Muscle layer of colon (tissue), 2 donors: ENCODE data around the gene CROCC2.

Experiments
- H3K27ac ChIP-seq: one replicate; pipeline ENCODE4 v1.7.0; 2013; ENCODE audit warnings: low read depth, mild to moderate bottlenecking, low read length, moderate library complexity
- H3K27me3 ChIP-seq, 2 donors: one replicate each; pipeline ENCODE4 v1.7.0; 2013; ENCODE audit warnings: low read length in 2 of 2, mild to moderate bottlenecking in 2 of 2; ENCODE audit not compliant: insufficient read depth in 2 of 2, control insufficient read depth in 1 of 2
- H3K36me3 ChIP-seq: one replicate; pipeline ENCODE4 v1.7.0; 2013; ENCODE audit warnings: mild to moderate bottlenecking, low read length; ENCODE audit not compliant: insufficient read depth
- H3K4me1 ChIP-seq: one replicate; pipeline ENCODE4 v1.7.0; 2013; ENCODE audit warnings: mild to moderate bottlenecking, low read length; ENCODE audit not compliant: insufficient read depth
- H3K4me3 ChIP-seq, 2 donors: one replicate each; pipeline ENCODE4 v1.7.0; 2013; ENCODE audit warnings: low read length in 2 of 2, low read depth in 1 of 2, mild to moderate bottlenecking in 1 of 2, moderate library complexity in 1 of 2
- H3K9ac ChIP-seq: one replicate; pipeline ENCODE4 v1.7.0; 2013; ENCODE audit warnings: low read length
- H3K9me3 ChIP-seq: one replicate; pipeline ENCODE4 v1.7.0; 2013; ENCODE audit warnings: mild to moderate bottlenecking, low read length
- donor health status: abdominal sarcoma.
- donor health status: Adenocarcinoma of cecum.

The CROCC2 gene

GRCh38 chr2:240996834-240997140 is 90.7 kb downstream of the CROCC2 start:
- H3K9me3 ChIP-seq = no peaks in the 10 kb centered on the region
- H3K36me3 ChIP-seq = no peaks in the 10 kb centered on the region
- H3K4me3 ChIP-seq = no peak overlapping the region
- no peak overlapping the region for H3K27ac ChIP-seq
- H3K9ac ChIP-seq = no peak overlapping the region
- H3K27me3 ChIP-seq = no peaks in the 10 kb centered on the region
- peaks cover 24% of the 10 kb centered on the region for H3K4me1 ChIP-seq

- no peak overlapping the region for H3K9ac ChIP-seq
- H3K4me3 ChIP-seq = peak overlapping the region in 1 of 2 donors; percentile 35
- H3K27me3 ChIP-seq = no peaks in the 10 kb centered on the region
- H3K36me3 ChIP-seq = no peaks in the 10 kb centered on the region
- H3K9me3 ChIP-seq = no peaks in the 10 kb centered on the region
- H3K27ac ChIP-seq = no peak overlapping the region
- H3K4me1 ChIP-seq = peaks cover 20% of the 10 kb centered on the region
These were observed 91.2 kb downstream of the CROCC2 start for GRCh38 chr2:240997141-240997855.

- no peak within 1 kb of the TSS for H3K27ac ChIP-seq
- H3K27me3 ChIP-seq = no peaks in the 10 kb centered on the region
- no peaks in the 10 kb centered on the region for H3K9me3 ChIP-seq
- no peak within 1 kb of the TSS for H3K9ac ChIP-seq
- H3K4me3 ChIP-seq = peak within 1 kb of the TSS; percentile 22 to 35
- H3K4me1 ChIP-seq = peaks cover 18% of the 10 kb centered on the region
- no peaks in the 10 kb centered on the region for H3K36me3 ChIP-seq
These were observed 91.9 kb downstream of the CROCC2 start, which contains the start of gene SNED1 for GRCh38 chr2:240997856-240998705. Gene SNED1 (plus strand): TSS chr2:240998618. CDS start chr2:240998838, 220 bp downstream.

- no peaks in the 10 kb centered on the region for H3K27me3 ChIP-seq
- H3K36me3 ChIP-seq = no peaks in the 10 kb centered on the region
- peaks cover 18% of the 10 kb centered on the region for H3K4me1 ChIP-seq
- H3K27ac ChIP-seq = no peak overlapping the region
- H3K4me3 ChIP-seq = peak overlapping the region in 1 of 2 donors; percentile 22
- peaks cover 5% of the 10 kb centered on the region for H3K9me3 ChIP-seq
- H3K9ac ChIP-seq = no peak overlapping the region
These were observed 92.5 kb downstream of the CROCC2 start for GRCh38 chr2:240998706-240998994.

GRCh38 chr2:240998995-240999791 is 93.1 kb downstream of the CROCC2 start:
- no peaks in the 10 kb centered on the region for H3K27me3 ChIP-seq
- peaks cover 10% of the 10 kb centered on the region for H3K9me3 ChIP-seq
- no peaks in the 10 kb centered on the region for H3K36me3 ChIP-seq
- no peak overlapping the region for H3K27ac ChIP-seq
- H3K9ac ChIP-seq = no peak overlapping the region
- peaks cover 18% of the 10 kb centered on the region for H3K4me1 ChIP-seq
- H3K4me3 ChIP-seq = peak overlapping the region; percentile 16 to 22

GRCh38 chr2:240999873-241000541 is 93.9 kb downstream of the CROCC2 start:
- Histone ChIP-seq H3K4me3 (peak overlapping the region in 1 of 2 donors; percentile 16), H3K9ac (no peak overlapping the region), H3K4me1 (peaks cover 17% of the 10 kb centered on the region), H3K27ac (no peak overlapping the region), H3K36me3 (no peaks in the 10 kb centered on the region), H3K9me3 (peaks cover 10% of the 10 kb centered on the region), H3K27me3 (no peaks in the 10 kb centered on the region)

GRCh38 chr2:241000831-241001321 is 94.7 kb downstream of the CROCC2 start:
- Histone ChIP-seq H3K27ac (no peak overlapping the region), H3K4me3 (no peak overlapping the region)

GRCh38 chr2:241001413-241002274 is 95.5 kb downstream of the CROCC2 start:
- Histone ChIP-seq H3K9ac (no peak overlapping the region), H3K27me3 (no peaks in the 10 kb centered on the region), H3K36me3 (no peaks in the 10 kb centered on the region), H3K4me3 (no peak overlapping the region), H3K9me3 (peaks cover 10% of the 10 kb centered on the region), H3K4me1 (peaks cover 14% of the 10 kb centered on the region), H3K27ac (no peak overlapping the region)

More at GRCh38 chr2:241000831-241001321, 94.7 kb downstream of the CROCC2 start:
- Histone ChIP-seq H3K9ac (no peak overlapping the region), H3K9me3 (peaks cover 10% of the 10 kb centered on the region), H3K36me3 (no peaks in the 10 kb centered on the region), H3K4me1 (peaks cover 14% of the 10 kb centered on the region), H3K27me3 (no peaks in the 10 kb centered on the region)

- H3K4me3 ChIP-seq = no peak overlapping the region
- peaks cover 7% of the 10 kb centered on the region for H3K4me1 ChIP-seq
- no peak overlapping the region for H3K27ac ChIP-seq
- no peak overlapping the region for H3K9ac ChIP-seq
- H3K9me3 ChIP-seq = peaks cover 10% of the 10 kb centered on the region
- H3K36me3 ChIP-seq = no peaks in the 10 kb centered on the region
- no peaks in the 10 kb centered on the region for H3K27me3 ChIP-seq
These were observed 96.3 kb downstream of the CROCC2 start for GRCh38 chr2:241002275-241003046.

- Histone ChIP-seq H3K4me1 (peaks cover 1% of the 10 kb centered on the region), H3K27ac (no peak overlapping the region), H3K4me3 (no peak overlapping the region), H3K36me3 (no peaks in the 10 kb centered on the region), H3K9ac (no peak overlapping the region), H3K27me3 (no peaks in the 10 kb centered on the region), H3K9me3 (peaks cover 10% of the 10 kb centered on the region)
These were observed 96.9 kb downstream of the CROCC2 start for GRCh38 chr2:241003047-241003360.
